GM19025 (cell line): Measurements from ENCODE around the gene RAPGEF5.

Experiments
- ATAC-seq: cut with Tn5 transposase; IDR thresholded peaks from one replicate; pipeline ENCODE4 v1.9.1; 2021; ENCODE audit warnings: mild to moderate bottlenecking, low read depth, moderate library complexity; ENCODE audit not compliant: unreplicated experiment

The RAPGEF5 gene

GRCh38 chr7:22350466-22351328 lies 6.3 kb downstream of the RAPGEF5 start:
- peak; percentile 40 for ATAC-seq

GRCh38 chr7:22348379-22348778 lies 8.6 kb downstream of the RAPGEF5 start:
- ATAC-seq: no peak

- no peak for ATAC-seq
These were observed 10.4 kb downstream of the RAPGEF5 start for GRCh38 chr7:22346383-22347107.

GRCh38 chr7:22344655-22345054 lies 12.3 kb downstream of the RAPGEF5 start:
- ATAC-seq: no peak

- no peak for ATAC-seq
These were observed 13.3 kb downstream of the RAPGEF5 start for GRCh38 chr7:22343612-22344011.

- ATAC-seq: no peak
These were observed 13.9 kb downstream of the RAPGEF5 start for GRCh38 chr7:22343071-22343470.

GRCh38 chr7:22339725-22340390 lies 17.1 kb downstream of the RAPGEF5 start:
- ATAC-seq: no peak

- ATAC-seq: no peak
These were observed 18.1 kb downstream of the RAPGEF5 start for GRCh38 chr7:22338877-22339276.

- no peak for ATAC-seq
These were observed 18.5 kb downstream of the RAPGEF5 start for GRCh38 chr7:22338411-22338810.

GRCh38 chr7:22333680-22334141 lies 23.2 kb downstream of the RAPGEF5 start:
- no peak for ATAC-seq

- no peak for ATAC-seq
These were observed 24.5 kb downstream of the RAPGEF5 start for GRCh38 chr7:22332461-22332870.

- ATAC-seq: no peak
These were observed 25.2 kb downstream of the RAPGEF5 start for GRCh38 chr7:22331704-22332103.

- no peak for ATAC-seq
These were observed 26.1 kb downstream of the RAPGEF5 start for GRCh38 chr7:22330903-22331302.

GRCh38 chr7:22329816-22330524 lies 27.0 kb downstream of the RAPGEF5 start:
- no peak for ATAC-seq

GRCh38 chr7:22326181-22326580 lies 30.8 kb downstream of the RAPGEF5 start:
- ATAC-seq: no peak

- no peak for ATAC-seq
These were observed 31.3 kb downstream of the RAPGEF5 start for GRCh38 chr7:22325671-22326070.

GRCh38 chr7:22323714-22324113 lies 33.2 kb downstream of the RAPGEF5 start:
- no peak for ATAC-seq

GRCh38 chr7:22320416-22320815 lies 36.5 kb downstream of the RAPGEF5 start:
- ATAC-seq: no peak

GRCh38 chr7:22319424-22320403 lies 37.2 kb downstream of the RAPGEF5 start:
- ATAC-seq: no peak
